ENCODE measurements around the gene ACOT7. TPM values are rescaled to one million over a fixed set of nuclear protein-coding genes. Genes with fewer than 3 reads are reported as not detected.

Gene ACOT7
- total RNA-seq, 1 donor from 2014 or later, result 16.1 TPM

GRCh38 chr1:6419804-6420453, 26.4 kb upstream of the ACOT7 start, which contains the start of gene HES2:
TSS of gene HES2 (minus strand) at chr1:6419919. CDS start at chr1:6419820, 99 bp downstream.
- Histone ChIP-seq H3K4me3 (peak within 1 kb of the TSS; percentile 46 to 60), H3K9me3 (no peaks in the 10 kb centered on the region), H3K27ac (no peak within 1 kb of the TSS), H3K27me3 (peaks cover 42% of the 10 kb centered on the region), H3K36me3 (no peaks in the 10 kb centered on the region), H3K4me1 (peaks cover 10 to 14% of the 10 kb centered on the region in 2 donors)
- intact Hi-C loops (cut with DNase I), result no loop called here
- no peak for TF ChIP-seq CTCF (IDR thresholded peaks at IDR 0.05)
- DNase-seq (ENCODE audit: low spot score in 2 of 2), result no peak

- Histone ChIP-seq H3K36me3 (no peaks in the 10 kb centered on the region), H3K4me3 (peak overlapping the region; percentile 46 to 60), H3K4me1 (peaks cover 7 to 14% of the 10 kb centered on the region in 2 donors), H3K9me3 (no peaks in the 10 kb centered on the region), H3K27ac (no peak overlapping the region), H3K27me3 (peaks cover 42% of the 10 kb centered on the region)
- DNase-seq (ENCODE audit: low spot score in 2 of 2), result no peak
- intact Hi-C loops (cut with DNase I), result no loop called here
- no peak for TF ChIP-seq CTCF (IDR thresholded peaks at IDR 0.05)
These were observed 25.8 kb upstream of the ACOT7 start for GRCh38 chr1:6419397-6419803.

- Histone ChIP-seq H3K27ac (no peak overlapping the region), H3K36me3 (no peaks in the 10 kb centered on the region), H3K9me3 (no peaks in the 10 kb centered on the region), H3K27me3 (peaks cover 40% of the 10 kb centered on the region), H3K4me3 (peak overlapping the region; percentile 46 to 60), H3K4me1 (peaks cover 7 to 14% of the 10 kb centered on the region in 2 donors)
- intact Hi-C loops (cut with DNase I), result no loop called here
- no peak for TF ChIP-seq CTCF (IDR thresholded peaks at IDR 0.05)
- no peak for DNase-seq (ENCODE audit: low spot score in 2 of 2)
These were observed 25.3 kb upstream of the ACOT7 start for GRCh38 chr1:6418668-6419396.

GRCh38 chr1:6417961-6418667, 24.5 kb upstream of the ACOT7 start:
- intact Hi-C loops (cut with DNase I), result no loop called here
- H3K27me3 ChIP-seq, result peaks cover 40% of the 10 kb centered on the region
- no peak overlapping the region for H3K4me3 ChIP-seq
- peaks cover 7 to 8% of the 10 kb centered on the region in 2 donors for H3K4me1 ChIP-seq
- H3K27ac ChIP-seq, result no peak overlapping the region
- no peak for DNase-seq (ENCODE audit: low spot score in 2 of 2)
- no peak for TF ChIP-seq CTCF (IDR thresholded peaks at IDR 0.05)
- H3K9me3 ChIP-seq, result no peaks in the 10 kb centered on the region
- H3K36me3 ChIP-seq, result no peaks in the 10 kb centered on the region

- H3K27me3 ChIP-seq, result peaks cover 40% of the 10 kb centered on the region
- H3K36me3 ChIP-seq, result no peaks in the 10 kb centered on the region
- H3K4me1 ChIP-seq, result peaks cover 6 to 7% of the 10 kb centered on the region in 2 donors
- no peaks in the 10 kb centered on the region for H3K9me3 ChIP-seq
- no peak overlapping the region for H3K27ac ChIP-seq
- TF ChIP-seq CTCF (IDR thresholded peaks at IDR 0.05), result no peak
- intact Hi-C loops (cut with DNase I), result no loop called here
- DNase-seq (ENCODE audit: low spot score in 2 of 2), result no peak
- no peak overlapping the region for H3K4me3 ChIP-seq
These were observed 23.3 kb upstream of the ACOT7 start for GRCh38 chr1:6416906-6417305.

All from ascending aorta (tissue), 2 donors.